OCI-LY3 (cell line): ENCODE data around the gene FLNC.

Experiments
- H2AFZ ChIP-seq: fragments of 200-600, 300-600 bp; shearing (Covaris generic); 2 replicates; pipeline ENCODE4 v1.6.0; 2014; ENCODE audit warnings: antibody characterized with exemption, low read depth, low read length
- H3K27ac ChIP-seq: fragments of 200-600, 300-600 bp; sonication (generic); 2 replicates; pipeline ENCODE4 v1.5.1; 2014; ENCODE audit warnings: mild to moderate bottlenecking, low read length, moderate library complexity, mixed read lengths
- H3K27me3 ChIP-seq: fragments of 200-600, 300-600 bp; sonication (generic); 2 replicates; pipeline ENCODE4 v1.6.1; 2014; ENCODE audit warnings: low read depth, low read length, mixed read lengths
- H3K36me3 ChIP-seq: fragments of 200-600, 300-600 bp; sonication (generic); replicated peaks from 2 replicates; pipeline ENCODE3; 2014; ENCODE audit warnings: low read depth, low read length, mixed read lengths
- H3K4me1 ChIP-seq: fragments of 300-600, 200-600 bp; sonication (generic); 2 replicates; pipeline ENCODE4 v1.6.1; 2014; ENCODE audit warnings: low read length, mixed read lengths
- H3K4me2 ChIP-seq: fragments of 200-600, 300-600 bp; sonication (generic); 2 replicates; pipeline ENCODE4 v1.6.1; 2014; ENCODE audit warnings: low read length, mixed read lengths
- H3K4me3 ChIP-seq: fragments of 300-600, 200-600 bp; sonication (generic); 2 replicates; pipeline ENCODE4 v1.5.1; 2014; ENCODE audit warnings: antibody characterized with exemption, mild to moderate bottlenecking, low read length, moderate library complexity
- H3K79me2 ChIP-seq: fragments of 300-600, 200-600 bp; shearing (Covaris generic); 2 replicates; pipeline ENCODE4 v1.6.1; 2014; ENCODE audit warnings: mild to moderate bottlenecking, low read length, mixed read lengths
- H3K9ac ChIP-seq: fragments of 300-600, 200-600 bp; shearing (Covaris generic); 2 replicates; pipeline ENCODE4 v1.6.0; 2014; ENCODE audit warnings: mild to moderate bottlenecking, low read length, moderate library complexity
- H3K9me3 ChIP-seq: fragments of 200-600, 300-600 bp; shearing (Covaris generic); 2 replicates; pipeline ENCODE4 v1.6.1; 2014; ENCODE audit warnings: low read length, mixed read lengths; ENCODE audit not compliant: insufficient read depth
- H4K20me1 ChIP-seq: fragments of 200-600, 300-600 bp; sonication (generic); 2 replicates; pipeline ENCODE4 v1.6.1; 2016; ENCODE audit warnings: low read length, mixed read lengths; ENCODE audit not compliant: insufficient read depth
- EZH2phosphoT487 ChIP-seq: fragments of 200-600 bp; shearing (Covaris generic); IDR thresholded peaks from 2 replicates; pipeline ENCODE4 v1.6.1; 2018; ENCODE audit warnings: antibody characterized with exemption, mixed run types, low read depth
- TF ChIP-seq, protein P1 (sequence below): fragments of 200-600, 300-600 bp; sonication (generic); IDR thresholded peaks from 2 replicates; pipeline ENCODE4 v1.5.1; 2014; ENCODE audit warnings: antibody characterized with exemption, low read length, low read depth

FLNC gene

DNA sequence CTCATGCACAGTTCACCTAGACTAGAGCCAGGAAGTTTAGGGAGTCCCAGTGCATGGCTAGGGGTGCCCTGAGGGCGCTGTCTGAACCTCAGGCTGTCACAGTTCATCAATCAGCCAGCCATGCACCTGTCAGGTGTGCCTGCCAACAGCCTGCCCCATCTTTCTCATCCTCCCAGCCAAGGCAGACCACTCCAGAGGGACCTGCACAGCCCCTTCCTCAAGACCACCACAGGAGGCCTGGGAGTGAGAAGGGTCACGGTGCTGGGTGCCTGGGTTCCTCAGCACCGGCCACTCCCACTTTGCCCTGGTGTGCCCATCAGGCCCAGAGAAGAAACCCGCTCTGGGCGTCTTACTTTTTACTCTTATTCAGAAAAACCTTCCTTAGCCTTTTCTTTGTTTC is 40.8 kb downstream of the FLNC start:
- H3K4me2 ChIP-seq: no peak overlapping the region

DNA sequence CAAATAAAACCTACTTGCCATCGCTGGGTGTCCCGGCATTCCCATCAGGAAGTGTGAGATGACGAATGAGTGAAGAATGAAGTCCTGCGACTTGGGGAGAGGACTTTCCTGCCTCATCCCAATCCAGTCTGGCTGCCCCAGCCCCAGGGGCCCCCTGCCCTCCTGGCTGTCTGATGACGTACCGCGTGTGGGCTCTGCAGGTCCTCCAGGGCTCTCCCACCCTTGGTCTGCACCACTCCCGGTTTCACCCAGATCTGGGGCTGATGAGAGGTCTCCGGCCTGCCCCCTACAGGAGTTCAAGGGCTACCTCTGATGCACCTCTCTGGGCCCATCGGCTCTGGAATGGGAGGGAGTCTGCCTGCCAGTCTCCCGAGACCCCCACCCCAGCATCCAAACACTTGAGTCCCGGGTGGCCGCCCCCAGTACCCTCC is 42.2 kb downstream of the FLNC start:
- Histone ChIP-seq H3K27ac (no peak overlapping the region), H4K20me1 (no peaks in the 10 kb centered on the region), H3K79me2 (no peaks in the 10 kb centered on the region), H3K9me3 (no peaks in the 10 kb centered on the region), H2AFZ (no peak overlapping the region), H3K36me3 (no peaks in the 10 kb centered on the region), H3K9ac (no peak overlapping the region), H3K27me3 (no peaks in the 10 kb centered on the region), H3K4me1 (no peaks in the 10 kb centered on the region), H3K4me2 (no peak overlapping the region), H3K4me3 (no peak overlapping the region)
- no peak for TF ChIP-seq EZH2phosphoT487
- TF ChIP-seq, protein P1, sequence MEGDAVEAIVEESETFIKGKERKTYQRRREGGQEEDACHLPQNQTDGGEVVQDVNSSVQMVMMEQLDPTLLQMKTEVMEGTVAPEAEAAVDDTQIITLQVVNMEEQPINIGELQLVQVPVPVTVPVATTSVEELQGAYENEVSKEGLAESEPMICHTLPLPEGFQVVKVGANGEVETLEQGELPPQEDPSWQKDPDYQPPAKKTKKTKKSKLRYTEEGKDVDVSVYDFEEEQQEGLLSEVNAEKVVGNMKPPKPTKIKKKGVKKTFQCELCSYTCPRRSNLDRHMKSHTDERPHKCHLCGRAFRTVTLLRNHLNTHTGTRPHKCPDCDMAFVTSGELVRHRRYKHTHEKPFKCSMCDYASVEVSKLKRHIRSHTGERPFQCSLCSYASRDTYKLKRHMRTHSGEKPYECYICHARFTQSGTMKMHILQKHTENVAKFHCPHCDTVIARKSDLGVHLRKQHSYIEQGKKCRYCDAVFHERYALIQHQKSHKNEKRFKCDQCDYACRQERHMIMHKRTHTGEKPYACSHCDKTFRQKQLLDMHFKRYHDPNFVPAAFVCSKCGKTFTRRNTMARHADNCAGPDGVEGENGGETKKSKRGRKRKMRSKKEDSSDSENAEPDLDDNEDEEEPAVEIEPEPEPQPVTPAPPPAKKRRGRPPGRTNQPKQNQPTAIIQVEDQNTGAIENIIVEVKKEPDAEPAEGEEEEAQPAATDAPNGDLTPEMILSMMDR: no peak

More for the DNA sequence above, 40.8 kb downstream of the FLNC start:
- H3K9ac ChIP-seq: no peak overlapping the region
- H4K20me1 ChIP-seq: peaks cover 6% of the 10 kb centered on the region; the same call in 1 of the 2 replicates
- TF ChIP-seq, protein P1: no peak
- no peak for TF ChIP-seq EZH2phosphoT487
- H3K79me2 ChIP-seq: no peaks in the 10 kb centered on the region
- H3K4me1 ChIP-seq: no peaks in the 10 kb centered on the region
- peaks cover 10% of the 10 kb centered on the region for H3K36me3 ChIP-seq
- no peak overlapping the region for H3K27ac ChIP-seq
- no peak overlapping the region for H3K4me3 ChIP-seq
- no peaks in the 10 kb centered on the region for H3K27me3 ChIP-seq
- no peaks in the 10 kb centered on the region for H3K9me3 ChIP-seq
- H2AFZ ChIP-seq: no peak overlapping the region

DNA sequence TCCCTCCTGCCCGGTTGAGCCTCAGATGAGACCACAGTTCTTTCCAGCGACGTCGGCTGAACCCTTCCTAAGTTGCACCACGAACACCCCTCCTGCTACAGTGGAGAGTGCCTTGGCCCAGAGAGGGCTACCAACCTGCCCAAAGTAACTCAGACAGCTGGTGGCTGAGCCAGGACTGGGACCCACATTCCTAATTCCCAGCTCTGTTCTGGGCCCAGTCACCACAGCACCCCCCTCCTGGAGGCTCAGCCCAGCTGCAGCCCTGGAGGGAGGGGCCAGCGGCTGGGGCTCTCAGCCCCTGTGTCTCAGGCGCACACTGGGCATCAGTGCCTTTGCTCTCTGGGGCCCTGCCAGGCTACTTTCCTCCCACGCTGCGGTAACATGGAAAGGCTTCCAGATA is 43.0 kb downstream of the FLNC start:
- no peaks in the 10 kb centered on the region for H3K27me3 ChIP-seq
- H3K27ac ChIP-seq: no peak overlapping the region
- H3K4me1 ChIP-seq: no peaks in the 10 kb centered on the region
- no peaks in the 10 kb centered on the region for H4K20me1 ChIP-seq
- no peak overlapping the region for H2AFZ ChIP-seq
- H3K9me3 ChIP-seq: no peaks in the 10 kb centered on the region
- no peaks in the 10 kb centered on the region for H3K36me3 ChIP-seq
- no peak overlapping the region for H3K4me2 ChIP-seq
- no peak for TF ChIP-seq EZH2phosphoT487
- TF ChIP-seq, protein P1: no peak
- no peak overlapping the region for H3K9ac ChIP-seq
- H3K4me3 ChIP-seq: no peak overlapping the region
- no peaks in the 10 kb centered on the region for H3K79me2 ChIP-seq

- Histone ChIP-seq H3K4me3 (no peak overlapping the region), H3K4me1 (no peaks in the 10 kb centered on the region), H3K9ac (no peak overlapping the region), H3K27ac (no peak overlapping the region), H3K79me2 (no peaks in the 10 kb centered on the region), H2AFZ (no peak overlapping the region), H3K27me3 (no peaks in the 10 kb centered on the region), H3K36me3 (no peaks in the 10 kb centered on the region), H3K9me3 (no peaks in the 10 kb centered on the region), H4K20me1 (no peaks in the 10 kb centered on the region), H3K4me2 (no peak overlapping the region)
- TF ChIP-seq, protein P1: no peak
- TF ChIP-seq EZH2phosphoT487: no peak
Measured at GRCh38 chr7:128874140-128875031, 44.2 kb downstream of the FLNC start.
